ENCODE measurements around the gene CAMKK2. TPM values are rescaled to one million over a fixed set of nuclear protein-coding genes. Genes with fewer than 3 reads are reported as not detected.
"Not testable (repeated sequence)": the region's sequence is repeated elsewhere in the genome, so short reads cannot be mapped to it uniquely, and the experiment has no call there.

CAMKK2 gene
- total RNA-seq, 2 experiments from 2014 or later: 32.2 to 32.7 TPM

GRCh38 chr12:121326996-121327674 is 30.6 kb upstream of the CAMKK2 start:
- Mint-ChIP-seq H3K4me3 (no peak overlapping the region), H3K27ac (peak overlapping the region; percentile 13), H3K27me3 (ENCODE audit: low read depth) (no peaks in the 10 kb centered on the region), H3K4me1 (ENCODE audit: low read depth) (peaks cover 6% of the 10 kb centered on the region), H3K9me3 (ENCODE audit: insufficient read depth) (no peaks in the 10 kb centered on the region), H3K36me3 (ENCODE audit: low read depth) (peaks cover 75% of the 10 kb centered on the region)
- ATAC-seq: no peak
- ChIA-PET CTCF (interaction anchor here (1.5 to 3.3 kb wide), 2 partner anchors 8 to 9 kb away, joined by 3 to 15 read pairs; no protein-coding TSS in a partner anchor), POLR2A (interaction anchor here (0.6 kb wide), 2 partner anchors 13 to 1183 kb away, joined by 4 read pairs; no protein-coding TSS in a partner anchor)
- no peak for DNase-seq

- H3K27ac Mint-ChIP-seq: no peak overlapping the region
- peaks cover 6% of the 10 kb centered on the region for H3K4me1 Mint-ChIP-seq (ENCODE audit: low read depth)
- H3K4me3 Mint-ChIP-seq: no peak overlapping the region
- H3K9me3 Mint-ChIP-seq (ENCODE audit: insufficient read depth): no peaks in the 10 kb centered on the region
- ATAC-seq (no peak), DNase-seq (no peak)
- H3K36me3 Mint-ChIP-seq (ENCODE audit: low read depth): peaks cover 75% of the 10 kb centered on the region
- ChIA-PET POLR2A (no interaction called here), CTCF (interaction anchor here (1.5 to 3.3 kb wide), 2 partner anchors 8 to 9 kb away, joined by 3 to 15 read pairs; no protein-coding TSS in a partner anchor)
- H3K27me3 Mint-ChIP-seq (ENCODE audit: low read depth): no peaks in the 10 kb centered on the region
Measured at GRCh38 chr12:121325922-121326396, 29.4 kb upstream of the CAMKK2 start.

- Mint-ChIP-seq H3K9me3 (ENCODE audit: insufficient read depth) (no peaks in the 10 kb centered on the region), H3K27me3 (ENCODE audit: low read depth) (no peaks in the 10 kb centered on the region)
- POLR2A ChIA-PET: interaction anchor here (1.9 kb wide), 1 partner anchor 28 kb away, joined by 6 read pairs; the partner anchor contains the start of gene ANAPC5
Measured at GRCh38 chr12:121323908-121324307, 27.4 kb upstream of the CAMKK2 start.

GRCh38 chr12:121318121-121318520 is 21.6 kb upstream of the CAMKK2 start:
- peaks cover 16% of the 10 kb centered on the region for H3K4me1 Mint-ChIP-seq (ENCODE audit: low read depth)
- H3K27me3 Mint-ChIP-seq (ENCODE audit: low read depth): no peaks in the 10 kb centered on the region
- CTCF ChIA-PET: interaction anchor here (1.5 to 2.4 kb wide), 2 partner anchors 8 to 17 kb away, joined by 3 to 8 read pairs; no protein-coding TSS in a partner anchor
- H3K9me3 Mint-ChIP-seq (ENCODE audit: insufficient read depth): no peaks in the 10 kb centered on the region
- POLR2A ChIA-PET: interaction anchor here (0.5 to 1.0 kb wide), 2 partner anchors 31 to 82 kb away, joined by 3 to 4 read pairs; no protein-coding TSS in a partner anchor
- ATAC-seq (no peak), DNase-seq (no peak)
- no peak overlapping the region for H3K27ac Mint-ChIP-seq
- H3K4me3 Mint-ChIP-seq: no peak overlapping the region
- H3K36me3 Mint-ChIP-seq (ENCODE audit: low read depth): peaks cover 62% of the 10 kb centered on the region

More at GRCh38 chr12:121323908-121324307, 27.4 kb upstream of the CAMKK2 start:
- CTCF ChIA-PET: interaction anchor here (0.8 to 3.5 kb wide), 2 partner anchors 8 to 11 kb away, joined by 3 to 18 read pairs; no protein-coding TSS in a partner anchor
- Mint-ChIP-seq H3K36me3 (ENCODE audit: low read depth) (peaks cover 65% of the 10 kb centered on the region), H3K4me3 (no peak overlapping the region), H3K4me1 (ENCODE audit: low read depth) (peaks cover 6% of the 10 kb centered on the region), H3K27ac (no peak overlapping the region)
- DNase-seq: no peak
- no peak for ATAC-seq

GRCh38 chr12:121314431-121314830 is 17.9 kb upstream of the CAMKK2 start:
- Mint-ChIP-seq H3K4me3 (no peak overlapping the region), H3K27me3 (ENCODE audit: low read depth) (no peaks in the 10 kb centered on the region), H3K36me3 (ENCODE audit: low read depth) (peaks cover 64% of the 10 kb centered on the region), H3K9me3 (ENCODE audit: insufficient read depth) (no peaks in the 10 kb centered on the region), H3K27ac (peak overlapping the region; percentile 55), H3K4me1 (ENCODE audit: low read depth) (peaks cover 23% of the 10 kb centered on the region)
- DNase-seq (no peak), ATAC-seq (no peak)
- ChIA-PET CTCF (interaction anchor here (1.8 kb wide), 1 partner anchor 129 kb away, joined by 4 read pairs; no protein-coding TSS in a partner anchor), POLR2A (interaction anchor here (0.8 kb wide), 1 partner anchor 87 kb away, joined by 3 read pairs; no protein-coding TSS in a partner anchor)

GRCh38 chr12:121310231-121310630 is 13.7 kb upstream of the CAMKK2 start:
- peaks cover 23% of the 10 kb centered on the region for H3K4me1 Mint-ChIP-seq (ENCODE audit: low read depth)
- H3K9me3 Mint-ChIP-seq (ENCODE audit: insufficient read depth); ATAC-seq; POLR2A ChIA-PET; H3K4me3 Mint-ChIP-seq; H3K27me3 Mint-ChIP-seq (ENCODE audit: low read depth); DNase-seq: not testable (repeated sequence)
- peak overlapping the region; percentile 4 for H3K27ac Mint-ChIP-seq
- peaks cover 48% of the 10 kb centered on the region for H3K36me3 Mint-ChIP-seq (ENCODE audit: low read depth)
- CTCF ChIA-PET: interaction anchor here (0.8 to 1.5 kb wide), 2 partner anchors 22 to 96 kb away, joined by 3 to 5 read pairs; no protein-coding TSS in a partner anchor

GRCh38 chr12:121307397-121307796 is 10.9 kb upstream of the CAMKK2 start:
- DNase-seq, POLR2A ChIA-PET: not testable (repeated sequence)

GRCh38 chr12:121304306-121304705 is 7.8 kb upstream of the CAMKK2 start:
- peaks cover 2% of the 10 kb centered on the region for H3K27me3 Mint-ChIP-seq (ENCODE audit: low read depth)
- H3K4me3 Mint-ChIP-seq: no peak overlapping the region
- DNase-seq (no peak), ATAC-seq (no peak)
- ChIA-PET POLR2A (interaction anchor here (2.6 kb wide), 1 partner anchor 8 kb away, joined by 8 read pairs; the partner anchor contains the start of gene CAMKK2), CTCF (no interaction called here)
- H3K9me3 Mint-ChIP-seq (ENCODE audit: insufficient read depth): no peaks in the 10 kb centered on the region
- H3K4me1 Mint-ChIP-seq (ENCODE audit: low read depth): peaks cover 11% of the 10 kb centered on the region
- H3K27ac Mint-ChIP-seq: no peak overlapping the region
- H3K36me3 Mint-ChIP-seq (ENCODE audit: low read depth): peaks cover 11% of the 10 kb centered on the region

More at GRCh38 chr12:121307397-121307796, 10.9 kb upstream of the CAMKK2 start:
- H3K27ac Mint-ChIP-seq; H3K4me1 Mint-ChIP-seq (ENCODE audit: low read depth); H3K27me3 Mint-ChIP-seq (ENCODE audit: low read depth); ATAC-seq; H3K4me3 Mint-ChIP-seq; CTCF ChIA-PET; H3K9me3 Mint-ChIP-seq (ENCODE audit: insufficient read depth): not testable (repeated sequence)
- H3K36me3 Mint-ChIP-seq (ENCODE audit: low read depth): peaks cover 31% of the 10 kb centered on the region

GRCh38 chr12:121301876-121302275 is 5.4 kb upstream of the CAMKK2 start:
- H3K4me3 Mint-ChIP-seq: no peak overlapping the region
- ChIA-PET POLR2A (no interaction called here), CTCF (no interaction called here)
- DNase-seq (no peak), ATAC-seq (no peak)
- peaks cover 18% of the 10 kb centered on the region for H3K4me1 Mint-ChIP-seq (ENCODE audit: low read depth)
- H3K36me3 Mint-ChIP-seq (ENCODE audit: low read depth): no peaks in the 10 kb centered on the region
- H3K27me3 Mint-ChIP-seq (ENCODE audit: low read depth): peaks cover 2% of the 10 kb centered on the region
- no peaks in the 10 kb centered on the region for H3K9me3 Mint-ChIP-seq (ENCODE audit: insufficient read depth)
- no peak overlapping the region for H3K27ac Mint-ChIP-seq

- H3K4me3 Mint-ChIP-seq: no peak overlapping the region
- no peak for DNase-seq
- H3K27ac Mint-ChIP-seq: no peak overlapping the region
- H3K27me3 Mint-ChIP-seq (ENCODE audit: low read depth): peaks cover 2% of the 10 kb centered on the region
- ATAC-seq: no peak
- ChIA-PET CTCF (interaction anchor here (1.2 kb wide), 1 partner anchor 317 kb away, joined by 3 read pairs; no protein-coding TSS in a partner anchor), POLR2A (interaction anchor here (0.5 kb wide), 1 partner anchor 51 kb away, joined by 3 read pairs; no protein-coding TSS in a partner anchor)
- H3K36me3 Mint-ChIP-seq (ENCODE audit: low read depth): no peaks in the 10 kb centered on the region
- peaks cover 22% of the 10 kb centered on the region for H3K4me1 Mint-ChIP-seq (ENCODE audit: low read depth)
- H3K9me3 Mint-ChIP-seq (ENCODE audit: insufficient read depth): no peaks in the 10 kb centered on the region
Measured at GRCh38 chr12:121300083-121300819, 3.7 kb upstream of the CAMKK2 start.

GRCh38 chr12:121299662-121300061 is 3.2 kb upstream of the CAMKK2 start:
- ChIA-PET POLR2A (interaction anchor here (0.5 kb wide), 1 partner anchor 52 kb away, joined by 3 read pairs; no protein-coding TSS in a partner anchor), CTCF (interaction anchor here (1.2 kb wide), 1 partner anchor 318 kb away, joined by 3 read pairs; no protein-coding TSS in a partner anchor)
- H3K9me3 Mint-ChIP-seq (ENCODE audit: insufficient read depth): no peaks in the 10 kb centered on the region

More at GRCh38 chr12:121299662-121300061, 3.2 kb upstream of the CAMKK2 start:
- Mint-ChIP-seq H3K4me3 (no peak overlapping the region), H3K27ac (no peak overlapping the region), H3K4me1 (ENCODE audit: low read depth) (peaks cover 25% of the 10 kb centered on the region), H3K36me3 (ENCODE audit: low read depth) (no peaks in the 10 kb centered on the region), H3K27me3 (ENCODE audit: low read depth) (peaks cover 2% of the 10 kb centered on the region)
- DNase-seq (no peak), ATAC-seq (no peak)
